SH-SY5Y (cell line): ENCODE data around the gene PLXNB3.

Experiments used
- GATA2 ChIP-seq: IDR thresholded peaks from 2 replicates; pipeline ENCODE4 v1.6.1; 2011; ENCODE audit warnings: mild to moderate bottlenecking, low read depth, low read length
- GATA3 ChIP-seq: IDR thresholded peaks from 2 replicates; pipeline ENCODE4 v1.6.1; 2011; ENCODE audit warnings: low read depth, mild to moderate bottlenecking, low read length, moderate library complexity

DNA sequence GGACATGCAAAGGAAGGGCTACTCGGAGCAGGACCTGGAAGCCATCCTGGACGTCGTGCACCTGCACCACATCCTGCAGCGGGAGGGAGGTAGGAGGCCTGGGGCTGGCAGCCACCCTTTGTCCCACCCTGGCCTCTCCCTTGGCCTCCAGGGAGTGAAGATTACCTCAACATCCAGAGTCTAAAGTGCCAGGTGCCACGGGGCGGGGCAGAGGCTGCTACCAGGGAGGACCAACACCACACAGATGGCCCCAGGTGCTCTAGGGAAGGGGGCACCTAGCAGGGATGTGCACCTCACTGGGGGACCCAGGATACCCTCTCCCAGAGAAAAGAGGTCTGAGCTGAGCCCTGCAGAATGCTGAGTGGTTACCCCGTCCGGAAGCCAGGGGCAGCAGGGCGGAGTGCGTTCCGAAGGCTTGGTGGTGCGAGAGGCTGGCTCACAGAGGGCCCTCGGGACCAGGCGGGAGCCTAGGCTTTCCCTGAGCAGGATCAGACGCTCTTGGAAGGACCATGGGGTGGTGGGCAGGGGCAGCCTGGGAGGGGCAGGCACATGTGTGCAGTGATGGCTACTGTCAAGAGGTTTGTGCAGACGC is 23.3 kb upstream of the PLXNB3 start:
- TF ChIP-seq GATA2 (no peak), GATA3 (no peak)
